Renal cortex interstitium (tissue), 11 donors: ENCODE results near the gene AGER. TPM values are rescaled to one million over a fixed set of nuclear protein-coding genes. Genes with fewer than 3 reads are reported as not detected.

Experiments used
- DNase-seq, 11 donors: peaks; one replicate each; pipeline ENCODE4 v3.0.0-alpha.2; 2013; ENCODE audit warnings: low read depth in 9 of 11, low spot score in 4 of 11; ENCODE audit errors: extremely low read depth in 1 of 11
- polyA plus RNA-seq, 3 donors: library from polyadenylated mRNA; unstranded; fragments of 120-200 nt; gene quantifications; one replicate each; pipeline ENCODE4 v1.2.1, GENCODE V29; 2013; ENCODE audit not compliant: insufficient read length in 3 of 3

Gene AGER
- polyA plus RNA-seq, 3 donors: 23.8 to 25.3 (median 24.9) TPM

- DNase-seq: no peak
Observed at GRCh38 chr6:32137454-32137853, 46.6 kb downstream of the AGER start.

- DNase-seq: no peak
Observed at GRCh38 chr6:32133786-32134185, 50.3 kb downstream of the AGER start.

- DNase-seq: no peak
Observed at GRCh38 chr6:32132110-32132509, 51.9 kb downstream of the AGER start.

GRCh38 chr6:32131439-32131948 lies 52.6 kb downstream of the AGER start:
- DNase-seq: no peak

Other genes starting within 250 kb of the AGER start
- 1 to 10 TPM; 5.2 to 8.7 (median 6.6) TPM for gene CFB, start 238.2 kb downstream of the AGER start, polyA plus RNA-seq
- gene NELFE, start 225.3 kb downstream of the AGER start, polyA plus RNA-seq: 100 to 1,000 TPM in 1 of 3 donors, 10 to 100 TPM in 2; 89.5 to 103 (median 91.3) TPM
- 10 to 100 TPM; 42.3 to 49.0 (median 47.7) TPM for gene SKIC2, start 225.1 kb downstream of the AGER start, polyA plus RNA-seq
- gene DXO, start 212.1 kb downstream of the AGER start, polyA plus RNA-seq: 10 to 100 TPM; 22.1 to 32.3 (median 31.7) TPM
- gene C4A, start 202.2 kb downstream of the AGER start, polyA plus RNA-seq: 10 to 100 TPM; 15.7 to 22.4 (median 22.4) TPM
- gene C4B, start 169.5 kb downstream of the AGER start, polyA plus RNA-seq: 10 to 100 TPM; 17.4 to 23.3 (median 22.1) TPM
- 1 to 10 TPM in 1 of 3 donors, under 1 TPM in 2; 0.24 to 1.0 (median 0.29) TPM for gene CYP21A2, start 145.8 kb downstream of the AGER start, polyA plus RNA-seq
- 1 to 10 TPM; 3.4 to 7.9 (median 6.1) TPM for gene TNXB, start 74.9 kb downstream of the AGER start, polyA plus RNA-seq
- gene ATF6B, start 56.0 kb downstream of the AGER start, polyA plus RNA-seq: 100 to 1,000 TPM in 1 of 3 donors, 10 to 100 TPM in 2; 87.2 to 104 (median 92.0) TPM
- 1 to 10 TPM; 7.1 to 9.0 (median 8.7) TPM for gene FKBPL, start 54.0 kb downstream of the AGER start, polyA plus RNA-seq
- 1 to 10 TPM; 2.4 to 4.2 (median 2.6) TPM for gene PRRT1, start 32.3 kb downstream of the AGER start, polyA plus RNA-seq
- gene PPT2, start 30.1 kb downstream of the AGER start, polyA plus RNA-seq: 10 to 100 TPM; 30.5 to 48.4 (median 33.4) TPM
- 10 to 100 TPM; 24.0 to 44.4 (median 24.3) TPM for gene EGFL8, start 19.7 kb downstream of the AGER start, polyA plus RNA-seq
- gene AGPAT1, start 8.2 kb downstream of the AGER start, polyA plus RNA-seq: 100 to 1,000 TPM in 2 of 3 donors, 10 to 100 TPM in 1; 94.6 to 109 (median 102) TPM
- gene RNF5, start 5.8 kb downstream of the AGER start, polyA plus RNA-seq: 100 to 1,000 TPM in 2 of 3 donors, 10 to 100 TPM in 1; 91.6 to 107 (median 104) TPM
- gene PBX2, start 5.9 kb upstream of the AGER start, polyA plus RNA-seq: 100 to 1,000 TPM; 173 to 193 (median 191) TPM
- gene GPSM3, start 8.4 kb upstream of the AGER start, polyA plus RNA-seq: 10 to 100 TPM in 1 of 3 donors, 1 to 10 TPM in 2; 9.4 to 13.1 (median 9.9) TPM
- gene NOTCH4, start 39.8 kb upstream of the AGER start, polyA plus RNA-seq: 10 to 100 TPM; 17.2 to 26.3 (median 19.9) TPM
- under 1 TPM; 0.13 to 0.34 (median 0.20) TPM for gene TSBP1, start 187.7 kb upstream of the AGER start, polyA plus RNA-seq
- gene BTNL2, start 222.9 kb upstream of the AGER start, polyA plus RNA-seq: 1 to 10 TPM; 1.0 to 1.9 (median 1.3) TPM